HCT116 (cell line): ENCODE results near the gene BSG.

Experiments
- ELF1 ChIP-seq: IDR thresholded peaks from 2 replicates; pipeline ENCODE4 v1.6.1; 2012; ENCODE audit warnings: low read depth, borderline replicate concordance
- EZH2 ChIP-seq: fragments of 200-600 bp; sonication (generic); IDR thresholded peaks from 2 replicates; pipeline ENCODE4 v1.6.1; 2017; ENCODE audit warnings: antibody characterized with exemption, mixed run types
- EZH2phosphoT487 ChIP-seq: fragments of 200-600 bp; IDR thresholded peaks from 2 replicates; pipeline ENCODE4 v1.6.1; 2018; ENCODE audit warnings: antibody characterized with exemption, borderline replicate concordance
- JUND ChIP-seq: IDR thresholded peaks from 2 replicates; pipeline ENCODE4 v1.6.1; 2012
- POLR2A ChIP-seq: IDR thresholded peaks from 2 replicates; pipeline ENCODE4 v1.7.0; 2011; ENCODE audit warnings: borderline replicate concordance; ENCODE audit not compliant: insufficient read depth, insufficient read length; ENCODE audit errors: extremely low read depth
- POLR2AphosphoS5 ChIP-seq: IDR thresholded peaks from 2 replicates; pipeline ENCODE4 v1.6.1; 2011; ENCODE audit warnings: mild to moderate bottlenecking, low read depth, low read length, moderate library complexity
- TF ChIP-seq, protein P1 (sequence below), 3 experiments: fragments of 200-600 bp in 1 of 3; sonication (generic) in 1 of 3; IDR thresholded peaks in 2 of 3; conservative IDR thresholded peaks in 1 of 3; 2 replicates each; pipeline ENCODE4 v1.5.1; 2012 to 2017; ENCODE audit warnings: low read depth in 2 of 3, low read length in 2 of 3, antibody characterized with exemption in 1 of 3, borderline replicate concordance in 1 of 3, control low read depth in 1 of 3, mild to moderate bottlenecking in 1 of 3, mixed read lengths in 1 of 3, mixed run types in 1 of 3, moderate library complexity in 1 of 3; ENCODE audit not compliant: insufficient read depth in 1 of 3

DNA sequence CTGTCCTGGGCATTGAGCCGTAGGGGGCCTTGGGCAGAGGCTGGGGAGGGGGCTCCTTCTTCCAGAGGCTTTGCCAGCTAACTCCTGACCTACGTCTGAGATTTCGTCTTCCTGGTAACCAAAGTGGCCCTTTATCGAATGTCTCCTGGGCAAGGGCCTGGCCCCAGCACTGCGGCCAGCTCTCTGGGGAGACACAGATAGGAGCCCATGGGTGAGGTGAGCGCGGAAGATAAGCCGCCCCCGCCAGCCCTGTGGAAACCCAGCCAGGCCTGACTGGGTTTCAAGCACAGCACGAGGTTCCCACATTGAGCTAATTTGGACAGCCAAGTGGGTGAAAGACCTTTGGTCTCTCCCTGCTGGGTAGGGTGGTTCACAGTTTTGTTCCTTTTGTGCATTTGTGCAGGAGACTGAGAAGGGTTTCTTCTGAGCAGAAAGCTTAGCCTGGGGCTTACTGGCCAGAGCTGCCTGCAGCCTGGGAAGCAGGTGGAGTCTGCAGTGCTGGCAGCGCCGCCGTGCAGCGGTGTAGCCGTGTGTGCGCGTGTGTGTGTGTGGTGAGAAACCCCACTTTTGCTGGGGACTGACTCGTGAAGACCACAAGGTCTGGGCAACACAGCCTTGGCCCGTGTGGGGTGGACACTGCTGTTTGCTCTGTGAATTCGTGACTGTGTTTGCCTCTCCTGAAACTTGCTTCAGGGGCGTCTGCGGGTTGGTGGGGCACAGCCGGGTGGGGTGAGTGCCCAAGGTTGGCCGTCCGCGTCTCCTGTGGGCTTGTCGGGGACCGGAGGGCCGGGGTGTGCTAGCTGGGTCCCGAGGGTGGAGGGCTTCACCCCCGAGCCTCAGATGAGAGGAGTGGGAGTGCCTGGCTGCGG lies 2.5 kb downstream of the BSG start:
- TF ChIP-seq POLR2AphosphoS5, result no peak
- TF ChIP-seq POLR2A, result no peak
- TF ChIP-seq ELF1, result no peak
- TF ChIP-seq, protein P1, sequence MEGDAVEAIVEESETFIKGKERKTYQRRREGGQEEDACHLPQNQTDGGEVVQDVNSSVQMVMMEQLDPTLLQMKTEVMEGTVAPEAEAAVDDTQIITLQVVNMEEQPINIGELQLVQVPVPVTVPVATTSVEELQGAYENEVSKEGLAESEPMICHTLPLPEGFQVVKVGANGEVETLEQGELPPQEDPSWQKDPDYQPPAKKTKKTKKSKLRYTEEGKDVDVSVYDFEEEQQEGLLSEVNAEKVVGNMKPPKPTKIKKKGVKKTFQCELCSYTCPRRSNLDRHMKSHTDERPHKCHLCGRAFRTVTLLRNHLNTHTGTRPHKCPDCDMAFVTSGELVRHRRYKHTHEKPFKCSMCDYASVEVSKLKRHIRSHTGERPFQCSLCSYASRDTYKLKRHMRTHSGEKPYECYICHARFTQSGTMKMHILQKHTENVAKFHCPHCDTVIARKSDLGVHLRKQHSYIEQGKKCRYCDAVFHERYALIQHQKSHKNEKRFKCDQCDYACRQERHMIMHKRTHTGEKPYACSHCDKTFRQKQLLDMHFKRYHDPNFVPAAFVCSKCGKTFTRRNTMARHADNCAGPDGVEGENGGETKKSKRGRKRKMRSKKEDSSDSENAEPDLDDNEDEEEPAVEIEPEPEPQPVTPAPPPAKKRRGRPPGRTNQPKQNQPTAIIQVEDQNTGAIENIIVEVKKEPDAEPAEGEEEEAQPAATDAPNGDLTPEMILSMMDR (IDR thresholded peaks at IDR 0.05 in 2 of 3, conservative IDR thresholded peaks at IDR 0.05 in 1 of 3; ENCODE audit: borderline replicate concordance in 1 of 3, insufficient read depth in 1 of 3, low read depth in 2 of 3, low read length in 2 of 3), result no peak
- TF ChIP-seq JUND, result no peak
- no peak for TF ChIP-seq EZH2
- TF ChIP-seq EZH2phosphoT487, result no peak
